Measurements from ENCODE around the gene CRMP1. TPM values are rescaled to one million over a fixed set of nuclear protein-coding genes. Genes with fewer than 3 reads are reported as not detected.

The CRMP1 gene
- total RNA-seq, 4 donors from 2014 or later, result 2.1 to 5.0 (median 4.7) TPM; not detected in 1

GRCh38 chr4:5921101-5921980 is 28.5 kb upstream of the CRMP1 start:
- intact Hi-C loops (cut with DNase I), result no loop called here

DNA sequence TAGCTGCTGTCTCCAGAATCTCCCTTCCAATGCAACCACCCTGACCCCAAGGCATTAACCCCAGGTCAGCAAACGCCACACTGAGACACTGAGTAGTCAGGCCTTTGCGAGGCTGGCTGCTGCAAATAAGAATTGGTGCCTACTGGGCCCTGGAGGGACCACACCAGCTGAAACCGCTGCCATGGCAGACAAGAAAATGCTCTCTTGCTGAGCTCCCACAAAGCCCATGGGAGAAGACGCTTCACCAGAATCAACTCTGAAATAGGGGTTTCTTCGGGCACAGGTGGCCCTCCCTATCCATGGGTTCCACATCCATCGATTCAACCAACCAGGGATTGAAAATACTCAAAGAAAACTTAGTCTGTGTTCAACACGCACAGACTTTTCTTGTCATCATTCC is 26.7 kb upstream of the CRMP1 start:
- Histone ChIP-seq H3K36me3 (no peaks in the 10 kb centered on the region), H3K9me3 (no peaks in the 10 kb centered on the region), H3K27ac (no peak overlapping the region), H3K4me1 (no peaks in the 10 kb centered on the region), H3K27me3 (peaks cover 0 to 89% (median 0%) of the 10 kb centered on the region in 4 donors), H3K4me3 (no peak overlapping the region)
- WGBS, 2 donors, result 79 to 85% methylated on average over 4 to 5 of the region's 7 CpGs
- DNase-seq, result no peak
- TF ChIP-seq POLR2A (IDR thresholded peaks at IDR 0.05) (no peak), CTCF (IDR thresholded peaks at IDR 0.05) (no peak)
- intact Hi-C loops (cut with DNase I), result no loop called here

More at GRCh38 chr4:5921101-5921980, 28.5 kb upstream of the CRMP1 start:
- H3K4me3 ChIP-seq, result no peak overlapping the region
- peaks cover 0 to 92% (median 0%) of the 10 kb centered on the region in 4 donors for H3K27me3 ChIP-seq
- TF ChIP-seq POLR2A (IDR thresholded peaks at IDR 0.05) (no peak), CTCF (IDR thresholded peaks at IDR 0.05) (no peak)
- no peaks in the 10 kb centered on the region for H3K4me1 ChIP-seq
- 27 to 32% methylated on average over 11 to 15 of the region's 16 CpGs for WGBS, 2 donors
- no peaks in the 10 kb centered on the region for H3K9me3 ChIP-seq
- H3K36me3 ChIP-seq, result no peaks in the 10 kb centered on the region
- DNase-seq, result no peak
- no peak overlapping the region for H3K27ac ChIP-seq

DNA sequence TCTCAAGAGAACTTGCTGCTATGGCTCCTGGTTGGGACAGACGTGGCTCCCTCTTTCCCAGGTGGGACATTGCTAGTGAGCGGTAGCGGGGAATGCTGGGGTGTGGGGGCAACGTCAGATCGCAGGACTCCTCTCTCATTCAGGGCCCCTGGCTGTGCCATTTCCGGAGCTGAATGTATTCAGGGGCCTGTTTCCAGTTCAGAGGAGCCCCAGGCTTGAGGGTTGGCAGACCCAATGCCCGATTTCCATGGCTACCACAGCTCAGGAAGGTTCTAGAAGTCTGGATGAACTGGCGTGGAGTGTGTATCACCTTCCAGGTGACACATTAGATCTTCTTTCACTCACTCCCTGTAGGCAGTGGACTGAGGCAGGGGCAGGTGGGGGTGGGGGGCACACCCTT is 26.2 kb upstream of the CRMP1 start:
- WGBS, 2 donors, result 53 to 72% methylated on average over 4 to 7 of the region's 8 CpGs
- no peak overlapping the region for H3K27ac ChIP-seq
- no peaks in the 10 kb centered on the region for H3K36me3 ChIP-seq
- peaks cover 0 to 84% (median 0%) of the 10 kb centered on the region in 4 donors for H3K27me3 ChIP-seq
- intact Hi-C loops (cut with DNase I), result no loop called here
- no peak for DNase-seq
- no peak overlapping the region for H3K4me3 ChIP-seq
- H3K9me3 ChIP-seq, result no peaks in the 10 kb centered on the region
- H3K4me1 ChIP-seq, result no peaks in the 10 kb centered on the region
- no peak for TF ChIP-seq CTCF (IDR thresholded peaks at IDR 0.05)
- TF ChIP-seq POLR2A (IDR thresholded peaks at IDR 0.05), result no peak

GRCh38 chr4:5918331-5918985 is 25.6 kb upstream of the CRMP1 start:
- DNase-seq, result no peak
- H3K9me3 ChIP-seq, result no peaks in the 10 kb centered on the region
- H3K4me1 ChIP-seq, result no peaks in the 10 kb centered on the region
- H3K36me3 ChIP-seq, result no peaks in the 10 kb centered on the region
- intact Hi-C loops (cut with DNase I), result no loop called here
- TF ChIP-seq POLR2A (IDR thresholded peaks at IDR 0.05) (no peak), CTCF (IDR thresholded peaks at IDR 0.05) (no peak)
- no peak overlapping the region for H3K27ac ChIP-seq
- WGBS, 2 donors, result 17 to 80% methylated on average over 1 to 5 of the region's 8 CpGs
- no peak overlapping the region for H3K4me3 ChIP-seq
- peaks cover 0 to 81% (median 0%) of the 10 kb centered on the region in 4 donors for H3K27me3 ChIP-seq

GRCh38 chr4:5917672-5918071 is 24.8 kb upstream of the CRMP1 start:
- Histone ChIP-seq H3K4me3 (no peak overlapping the region), H3K27me3 (peaks cover 0 to 74% (median 0%) of the 10 kb centered on the region in 4 donors), H3K9me3 (no peaks in the 10 kb centered on the region), H3K36me3 (no peaks in the 10 kb centered on the region), H3K4me1 (no peaks in the 10 kb centered on the region), H3K27ac (no peak overlapping the region)
- no peak for DNase-seq
- 50 to 55% methylated on average over 7 to 8 of the region's 11 CpGs for WGBS, 2 donors
- TF ChIP-seq POLR2A (IDR thresholded peaks at IDR 0.05), result no peak
- no peak for TF ChIP-seq CTCF (IDR thresholded peaks at IDR 0.05)
- intact Hi-C loops (cut with DNase I), result no loop called here
